Mammary epithelial cell (primary cell): Measurements from ENCODE around the gene NDUFS5.

Source experiments
- EZH2 ChIP-seq: IDR thresholded peaks from 2 replicates; pipeline ENCODE4 v1.6.1; 2012; ENCODE audit warnings: low read length, inconsistent platforms, borderline replicate concordance
- TF ChIP-seq, protein P1 (sequence below), 2 donors: IDR thresholded peaks in 1 of 2; conservative IDR thresholded peaks in 1 of 2; 2 replicates each; pipeline ENCODE4 v1.5.1; 2011 to 2012; ENCODE audit warnings: inconsistent platforms in 2 of 2, low read length in 2 of 2, mild to moderate bottlenecking in 2 of 2, control low read depth in 1 of 2, low read depth in 1 of 2; ENCODE audit not compliant: insufficient read depth in 1 of 2; ENCODE audit errors: extremely low read depth in 1 of 2

DNA sequence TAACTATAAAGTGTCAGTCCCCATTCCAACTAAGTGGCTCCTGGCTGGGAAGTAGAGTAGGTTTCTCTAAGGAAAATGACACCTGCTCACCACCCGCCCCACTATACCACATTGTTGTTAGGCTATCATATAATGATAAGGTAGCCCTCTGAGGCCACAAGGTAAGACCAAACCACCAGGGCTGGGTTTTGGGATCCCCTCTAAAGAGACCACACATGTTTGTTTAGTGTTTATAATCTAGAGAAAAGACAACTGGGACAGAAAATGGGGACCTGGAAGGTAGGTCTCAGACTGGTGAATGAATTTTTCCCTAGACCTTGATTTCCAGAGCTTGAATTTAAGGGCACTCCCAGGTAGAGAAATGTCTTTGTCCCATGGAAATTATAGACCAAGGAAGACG, 19.9 kb upstream of the NDUFS5 start:
- TF ChIP-seq, protein P1, sequence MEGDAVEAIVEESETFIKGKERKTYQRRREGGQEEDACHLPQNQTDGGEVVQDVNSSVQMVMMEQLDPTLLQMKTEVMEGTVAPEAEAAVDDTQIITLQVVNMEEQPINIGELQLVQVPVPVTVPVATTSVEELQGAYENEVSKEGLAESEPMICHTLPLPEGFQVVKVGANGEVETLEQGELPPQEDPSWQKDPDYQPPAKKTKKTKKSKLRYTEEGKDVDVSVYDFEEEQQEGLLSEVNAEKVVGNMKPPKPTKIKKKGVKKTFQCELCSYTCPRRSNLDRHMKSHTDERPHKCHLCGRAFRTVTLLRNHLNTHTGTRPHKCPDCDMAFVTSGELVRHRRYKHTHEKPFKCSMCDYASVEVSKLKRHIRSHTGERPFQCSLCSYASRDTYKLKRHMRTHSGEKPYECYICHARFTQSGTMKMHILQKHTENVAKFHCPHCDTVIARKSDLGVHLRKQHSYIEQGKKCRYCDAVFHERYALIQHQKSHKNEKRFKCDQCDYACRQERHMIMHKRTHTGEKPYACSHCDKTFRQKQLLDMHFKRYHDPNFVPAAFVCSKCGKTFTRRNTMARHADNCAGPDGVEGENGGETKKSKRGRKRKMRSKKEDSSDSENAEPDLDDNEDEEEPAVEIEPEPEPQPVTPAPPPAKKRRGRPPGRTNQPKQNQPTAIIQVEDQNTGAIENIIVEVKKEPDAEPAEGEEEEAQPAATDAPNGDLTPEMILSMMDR (conservative IDR thresholded peaks at IDR 0.05 in 1 of 2, IDR thresholded peaks at IDR 0.05 in 1 of 2; ENCODE audit: extremely low read depth in 1 of 2, insufficient read depth in 1 of 2, low read depth in 1 of 2, low read length in 2 of 2), result no peak
- no peak for TF ChIP-seq EZH2
